ENCODE results near the gene MANSC4.

Gene MANSC4

DNA sequence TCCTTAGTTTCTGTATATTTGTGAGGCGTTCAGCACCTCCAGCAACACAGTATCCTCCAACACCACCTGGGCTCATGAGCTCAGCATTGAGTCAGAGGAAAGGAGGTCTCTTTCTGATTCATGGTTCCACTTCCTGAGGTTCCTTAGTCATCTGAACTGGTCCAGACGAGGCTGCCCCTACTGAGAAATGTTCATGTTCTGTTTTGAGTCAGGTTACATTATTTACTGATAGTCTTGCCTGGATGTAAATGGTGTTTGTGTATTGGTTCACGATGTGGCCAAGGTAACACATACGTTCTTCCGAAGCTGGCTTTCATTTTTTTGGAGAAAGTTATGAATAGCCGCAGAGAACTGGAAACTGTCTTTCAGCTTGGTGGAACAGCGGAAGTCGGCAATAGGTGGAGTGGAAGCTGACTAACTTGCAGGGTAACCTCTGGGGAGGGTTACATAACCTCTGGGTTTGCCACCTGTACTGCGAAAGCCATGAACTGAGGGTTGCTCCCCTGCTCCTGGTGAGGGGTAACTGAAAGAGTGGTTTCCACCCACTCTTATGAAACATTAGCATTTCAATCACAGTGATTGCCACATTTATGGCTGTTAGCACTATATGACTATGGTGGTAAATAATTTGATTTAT lies 42.2 kb upstream of the MANSC4 start:
- no peaks in the 10 kb centered on the region for H3K9me3 ChIP-seq (ENCODE audit: severe bottlenecking)
- TF ChIP-seq, protein P1, sequence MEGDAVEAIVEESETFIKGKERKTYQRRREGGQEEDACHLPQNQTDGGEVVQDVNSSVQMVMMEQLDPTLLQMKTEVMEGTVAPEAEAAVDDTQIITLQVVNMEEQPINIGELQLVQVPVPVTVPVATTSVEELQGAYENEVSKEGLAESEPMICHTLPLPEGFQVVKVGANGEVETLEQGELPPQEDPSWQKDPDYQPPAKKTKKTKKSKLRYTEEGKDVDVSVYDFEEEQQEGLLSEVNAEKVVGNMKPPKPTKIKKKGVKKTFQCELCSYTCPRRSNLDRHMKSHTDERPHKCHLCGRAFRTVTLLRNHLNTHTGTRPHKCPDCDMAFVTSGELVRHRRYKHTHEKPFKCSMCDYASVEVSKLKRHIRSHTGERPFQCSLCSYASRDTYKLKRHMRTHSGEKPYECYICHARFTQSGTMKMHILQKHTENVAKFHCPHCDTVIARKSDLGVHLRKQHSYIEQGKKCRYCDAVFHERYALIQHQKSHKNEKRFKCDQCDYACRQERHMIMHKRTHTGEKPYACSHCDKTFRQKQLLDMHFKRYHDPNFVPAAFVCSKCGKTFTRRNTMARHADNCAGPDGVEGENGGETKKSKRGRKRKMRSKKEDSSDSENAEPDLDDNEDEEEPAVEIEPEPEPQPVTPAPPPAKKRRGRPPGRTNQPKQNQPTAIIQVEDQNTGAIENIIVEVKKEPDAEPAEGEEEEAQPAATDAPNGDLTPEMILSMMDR (IDR thresholded peaks at IDR 0.05; ENCODE audit: low read depth, low read length), result no peak
- no peak overlapping the region for H3K4me3 ChIP-seq (ENCODE audit: low read depth, low read length)
- H3K27ac ChIP-seq, result no peak overlapping the region
- H3K27me3 ChIP-seq (ENCODE audit: insufficient read depth, low read depth, severe bottlenecking), result no peaks in the 10 kb centered on the region
- H3K36me3 ChIP-seq, result no peaks in the 10 kb centered on the region
- no peak for DNase-seq

DNA sequence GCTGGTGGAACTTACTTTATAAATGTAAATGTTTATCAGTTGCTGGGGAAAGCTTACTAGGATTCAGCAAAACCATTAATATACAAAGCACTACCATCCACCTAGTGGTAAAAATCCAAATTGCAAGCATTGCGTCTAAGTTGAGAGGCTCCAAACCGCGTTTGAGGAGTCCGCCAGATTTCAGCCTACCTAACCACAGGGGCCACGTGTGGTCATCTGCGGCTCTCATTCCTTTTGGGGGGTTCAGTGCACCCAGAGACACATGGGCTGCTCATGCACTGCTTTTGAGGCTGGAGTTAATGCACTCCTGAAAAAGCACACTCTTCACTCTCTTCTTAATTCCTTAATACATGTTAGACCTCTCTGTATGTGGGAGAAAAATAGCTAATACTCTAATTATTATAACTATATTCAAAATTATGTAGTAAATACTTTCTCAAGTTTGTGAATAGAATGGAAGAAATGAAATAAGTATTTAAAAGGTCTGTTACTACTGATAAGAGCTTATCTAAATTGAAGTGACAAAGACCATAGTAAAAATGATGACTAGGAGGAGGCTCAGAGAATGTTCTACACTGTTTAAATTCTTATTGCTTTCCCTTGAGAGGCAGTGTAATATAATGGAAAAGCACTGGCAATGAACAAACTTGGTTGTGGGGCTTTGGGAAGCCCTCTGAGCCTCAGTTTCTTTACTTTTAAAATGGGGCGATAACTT lies 41.4 kb upstream of the MANSC4 start:
- Histone ChIP-seq H3K36me3 (no peaks in the 10 kb centered on the region), H3K4me3 (ENCODE audit: low read depth, low read length) (no peak overlapping the region), H3K27ac (no peak overlapping the region), H3K27me3 (ENCODE audit: insufficient read depth, low read depth, severe bottlenecking) (no peaks in the 10 kb centered on the region), H3K9me3 (ENCODE audit: severe bottlenecking) (no peaks in the 10 kb centered on the region)
- DNase-seq, result peak; percentile 39
- TF ChIP-seq, protein P1 (IDR thresholded peaks at IDR 0.05; ENCODE audit: low read depth, low read length), result peak; percentile 60

DNA sequence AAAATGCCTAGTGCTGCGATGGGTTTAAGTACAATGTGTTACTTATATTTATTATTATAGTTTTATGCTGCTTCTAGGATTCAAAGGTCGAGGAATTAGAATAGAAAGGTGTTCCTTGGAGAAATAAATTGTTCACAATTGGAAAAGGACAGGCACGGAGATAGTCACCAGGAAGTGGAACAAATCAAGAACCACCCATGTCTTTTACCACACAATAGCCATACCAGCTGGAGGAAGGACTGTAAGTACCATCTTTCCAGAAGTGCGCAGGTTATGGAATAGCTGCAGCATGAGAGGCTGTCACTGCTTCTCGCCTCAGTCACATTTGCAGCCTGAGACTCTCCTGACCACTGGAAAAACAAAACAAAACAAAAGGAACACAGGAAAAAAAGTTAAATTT lies 40.5 kb upstream of the MANSC4 start:
- no peak overlapping the region for H3K4me3 ChIP-seq (ENCODE audit: low read depth, low read length)
- TF ChIP-seq, protein P1 (IDR thresholded peaks at IDR 0.05; ENCODE audit: low read depth, low read length), result no peak

DNA sequence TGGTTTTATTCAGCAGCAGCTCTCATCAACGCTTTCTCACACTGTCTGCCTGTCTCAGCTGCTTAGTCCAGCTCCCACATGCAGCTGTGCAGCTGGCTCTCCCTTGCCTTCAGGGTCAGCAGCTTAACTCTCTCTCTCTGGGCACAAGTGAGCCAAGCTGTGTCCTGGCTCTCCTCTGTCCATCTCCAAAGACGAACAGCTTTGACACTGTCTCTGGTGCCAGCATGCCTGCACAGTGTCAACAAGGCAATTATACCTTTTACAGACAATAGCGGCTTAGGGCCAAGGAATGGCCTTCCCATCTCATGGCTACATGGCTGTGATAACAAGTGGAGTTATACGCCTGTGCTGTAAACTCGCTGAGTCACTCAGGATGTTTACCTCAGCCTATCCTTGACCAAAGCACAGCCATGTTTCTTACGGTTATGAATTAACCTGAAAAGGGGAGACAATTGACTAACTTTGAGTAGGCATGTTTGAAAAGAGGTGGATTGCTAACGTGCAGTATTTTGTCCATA lies 38.4 kb upstream of the MANSC4 start:
- Histone ChIP-seq H3K4me3 (ENCODE audit: low read depth, low read length) (no peak overlapping the region), H3K9me3 (ENCODE audit: severe bottlenecking) (no peaks in the 10 kb centered on the region), H3K27ac (no peak overlapping the region), H3K36me3 (no peaks in the 10 kb centered on the region), H3K27me3 (ENCODE audit: insufficient read depth, low read depth, severe bottlenecking) (no peaks in the 10 kb centered on the region)
- TF ChIP-seq, protein P1 (IDR thresholded peaks at IDR 0.05; ENCODE audit: low read depth, low read length), result no peak
- DNase-seq, result no peak

More for the DNA sequence above, 40.5 kb upstream of the MANSC4 start:
- H3K27ac ChIP-seq, result no peak overlapping the region
- H3K36me3 ChIP-seq, result no peaks in the 10 kb centered on the region
- no peaks in the 10 kb centered on the region for H3K9me3 ChIP-seq (ENCODE audit: severe bottlenecking)
- no peak for DNase-seq
- no peaks in the 10 kb centered on the region for H3K27me3 ChIP-seq (ENCODE audit: insufficient read depth, low read depth, severe bottlenecking)

DNA sequence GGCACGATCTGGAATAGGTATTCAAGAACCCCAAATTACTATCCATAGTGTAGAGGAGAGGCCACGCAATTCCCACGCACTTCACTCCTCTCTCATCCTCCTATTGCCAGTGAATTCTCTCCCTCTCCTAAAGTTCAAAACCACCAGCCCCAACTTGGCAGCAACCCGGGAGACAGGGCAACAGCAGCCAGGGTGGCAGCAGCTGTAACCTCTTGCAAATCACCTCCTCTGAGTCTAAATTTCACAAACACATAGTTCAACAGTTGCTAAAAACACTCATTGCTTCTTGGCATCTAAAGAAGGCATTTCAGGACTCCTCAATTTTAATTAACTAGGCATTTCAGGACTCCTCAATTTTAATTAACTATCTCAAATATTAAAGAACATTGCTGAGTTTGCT lies 37.7 kb upstream of the MANSC4 start:
- DNase-seq, result no peak
- no peaks in the 10 kb centered on the region for H3K9me3 ChIP-seq (ENCODE audit: severe bottlenecking)
- TF ChIP-seq, protein P1 (IDR thresholded peaks at IDR 0.05; ENCODE audit: low read depth, low read length), result no peak
- H3K27me3 ChIP-seq (ENCODE audit: insufficient read depth, low read depth, severe bottlenecking), result no peaks in the 10 kb centered on the region
- no peak overlapping the region for H3K4me3 ChIP-seq (ENCODE audit: low read depth, low read length)
- no peaks in the 10 kb centered on the region for H3K36me3 ChIP-seq
- H3K27ac ChIP-seq, result no peak overlapping the region

Data from WERI-Rb-1 (cell line).